GM19238 (cell line): ENCODE measurements around the gene TMEM98.
"Not testable (repeated sequence)": the region's sequence is repeated elsewhere in the genome, so short reads cannot be mapped to it uniquely, and the experiment has no call there.

Experiments used
- DNase-seq: peaks from one replicate; pipeline ENCODE4 v3.0.0; 2011; ENCODE audit warnings: low spot score; ENCODE audit not compliant: insufficient read length

The TMEM98 gene

DNA sequence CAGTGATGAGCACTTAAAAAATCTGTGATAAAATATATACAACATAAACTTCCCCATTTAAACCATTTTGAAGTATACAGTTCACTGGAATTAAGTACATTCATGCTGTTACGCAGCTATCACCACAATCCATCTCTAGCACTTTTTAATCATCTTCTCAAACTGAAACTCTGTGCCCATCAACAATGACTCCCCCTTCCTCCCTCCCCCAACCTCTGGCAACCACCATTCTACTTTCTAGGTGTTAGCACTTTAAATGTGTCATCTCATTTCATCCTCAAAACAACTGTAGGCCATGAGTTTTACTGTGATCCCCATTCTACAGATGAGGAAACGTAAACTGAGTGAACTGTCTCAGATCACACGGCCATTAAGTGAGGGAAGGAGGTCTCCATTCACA lies 13.8 kb upstream of the TMEM98 start:
- no peak for DNase-seq

GRCh38 chr17:32915245-32915644 lies 12.7 kb upstream of the TMEM98 start:
- no peak for DNase-seq

- no peak for DNase-seq
Measured at GRCh38 chr17:32916134-32916533, 11.8 kb upstream of the TMEM98 start.

DNA sequence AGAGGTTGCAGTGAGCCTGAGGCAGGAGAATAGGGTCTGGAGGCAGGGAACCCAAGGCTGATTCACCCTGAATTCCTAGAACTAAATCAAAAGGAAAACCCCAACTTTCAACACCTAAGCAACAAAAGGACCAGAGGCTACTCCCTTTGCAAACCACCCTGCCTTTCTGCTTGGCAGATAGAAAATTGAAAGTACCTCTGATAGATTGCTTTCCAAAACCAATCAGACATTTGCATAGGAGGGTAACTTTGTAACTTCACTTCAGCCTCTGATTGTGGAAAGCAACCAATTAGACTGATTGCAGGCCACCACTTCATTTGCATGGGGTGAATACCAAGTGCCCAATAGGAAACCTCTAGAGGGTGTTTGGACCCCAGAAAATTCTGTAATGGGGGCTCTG lies 10.9 kb upstream of the TMEM98 start:
- DNase-seq, result no peak

GRCh38 chr17:32917842-32918241 lies 10.1 kb upstream of the TMEM98 start:
- DNase-seq, result no peak

GRCh38 chr17:32919876-32920275 lies 8.1 kb upstream of the TMEM98 start:
- not testable (repeated sequence) for DNase-seq

- no peak for DNase-seq
Measured at GRCh38 chr17:32920293-32920692, 7.7 kb upstream of the TMEM98 start.

DNA sequence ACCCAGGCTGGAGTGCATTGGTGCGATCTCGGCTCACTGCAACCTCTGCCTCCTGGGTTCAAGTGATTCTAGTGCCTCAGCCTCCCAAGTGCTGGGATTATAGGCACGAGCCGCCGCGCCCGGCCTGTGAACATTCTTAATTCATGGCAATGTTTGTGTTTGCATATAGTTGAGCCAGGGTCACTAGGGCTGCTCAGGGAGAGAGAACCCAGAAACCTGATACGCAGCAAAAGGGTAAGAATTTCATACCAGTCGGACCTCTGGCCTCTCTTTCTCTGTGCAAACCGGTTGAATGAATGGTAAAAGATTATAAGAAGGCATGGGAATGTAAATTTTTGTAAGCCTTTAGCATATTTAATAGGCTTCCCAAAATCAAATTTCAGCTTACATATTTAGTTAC lies 6.9 kb upstream of the TMEM98 start:
- DNase-seq, result no peak

GRCh38 chr17:32923905-32924304 lies 4.0 kb upstream of the TMEM98 start:
- not testable (repeated sequence) for DNase-seq

DNA sequence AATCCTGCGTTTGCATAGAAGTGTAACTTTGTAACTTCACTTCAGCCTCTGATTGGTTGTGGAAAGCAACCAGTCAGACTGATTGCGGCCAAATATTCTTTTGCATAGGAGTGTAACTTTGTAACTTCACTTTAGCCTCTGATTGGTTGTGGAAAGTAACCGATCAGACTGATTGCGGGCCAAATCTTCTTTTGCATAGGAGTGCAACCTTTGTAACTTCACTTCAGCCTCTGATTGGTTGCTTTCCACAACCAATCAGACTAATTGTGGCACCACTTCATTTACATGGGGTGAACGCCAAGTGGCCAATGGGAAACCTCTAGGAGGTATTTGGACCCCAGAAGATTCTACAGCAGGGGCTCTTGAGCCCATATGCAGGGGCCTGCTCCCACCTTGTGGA lies 1.8 kb upstream of the TMEM98 start:
- no peak for DNase-seq

DNA sequence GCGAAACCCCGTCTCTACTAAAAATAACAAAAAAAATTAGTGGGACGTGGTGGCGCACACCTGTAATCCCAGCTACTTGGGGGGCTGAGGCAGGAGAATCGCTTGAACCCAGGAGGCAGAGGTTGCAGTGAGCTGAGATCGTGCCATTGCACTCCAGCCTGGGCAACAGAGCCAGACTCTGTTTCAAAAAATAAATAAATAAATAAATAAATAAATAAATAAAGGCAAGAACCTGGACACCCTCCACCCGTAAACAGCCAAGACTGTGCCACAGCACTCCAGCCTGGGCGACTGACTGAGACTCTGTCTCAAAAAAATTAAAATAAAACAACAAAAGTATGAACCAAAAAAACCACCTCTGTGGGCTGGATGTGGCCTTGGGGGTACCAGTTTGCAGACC lies 1.2 kb upstream of the TMEM98 start:
- DNase-seq, result not testable (repeated sequence)

DNA sequence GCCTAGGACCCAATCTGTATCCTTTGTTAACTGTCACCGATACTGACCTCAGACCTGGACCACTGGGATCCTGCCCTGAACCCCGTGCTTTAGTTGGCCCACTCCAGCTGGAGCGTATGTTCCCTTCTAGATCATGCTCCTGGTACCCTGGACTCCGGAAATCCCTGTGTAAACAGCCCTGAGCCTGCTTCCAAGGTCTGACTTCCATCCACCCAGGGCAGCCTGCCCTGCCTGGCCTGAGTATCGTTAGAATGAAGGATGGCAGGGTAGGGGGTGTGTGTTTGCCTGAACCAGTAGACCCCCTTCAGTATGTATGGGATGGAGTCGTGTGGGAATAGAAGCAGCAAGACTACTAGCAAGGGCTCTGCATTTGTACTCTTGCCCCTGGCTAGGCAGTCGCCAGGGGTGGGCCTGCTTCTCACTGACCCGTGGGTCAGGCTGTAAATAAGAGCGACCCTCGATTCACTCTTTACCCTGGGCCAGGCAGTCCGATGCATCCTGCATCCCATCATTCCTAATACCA lies 691 bp upstream of the TMEM98 start:
- DNase-seq, result no peak

DNA sequence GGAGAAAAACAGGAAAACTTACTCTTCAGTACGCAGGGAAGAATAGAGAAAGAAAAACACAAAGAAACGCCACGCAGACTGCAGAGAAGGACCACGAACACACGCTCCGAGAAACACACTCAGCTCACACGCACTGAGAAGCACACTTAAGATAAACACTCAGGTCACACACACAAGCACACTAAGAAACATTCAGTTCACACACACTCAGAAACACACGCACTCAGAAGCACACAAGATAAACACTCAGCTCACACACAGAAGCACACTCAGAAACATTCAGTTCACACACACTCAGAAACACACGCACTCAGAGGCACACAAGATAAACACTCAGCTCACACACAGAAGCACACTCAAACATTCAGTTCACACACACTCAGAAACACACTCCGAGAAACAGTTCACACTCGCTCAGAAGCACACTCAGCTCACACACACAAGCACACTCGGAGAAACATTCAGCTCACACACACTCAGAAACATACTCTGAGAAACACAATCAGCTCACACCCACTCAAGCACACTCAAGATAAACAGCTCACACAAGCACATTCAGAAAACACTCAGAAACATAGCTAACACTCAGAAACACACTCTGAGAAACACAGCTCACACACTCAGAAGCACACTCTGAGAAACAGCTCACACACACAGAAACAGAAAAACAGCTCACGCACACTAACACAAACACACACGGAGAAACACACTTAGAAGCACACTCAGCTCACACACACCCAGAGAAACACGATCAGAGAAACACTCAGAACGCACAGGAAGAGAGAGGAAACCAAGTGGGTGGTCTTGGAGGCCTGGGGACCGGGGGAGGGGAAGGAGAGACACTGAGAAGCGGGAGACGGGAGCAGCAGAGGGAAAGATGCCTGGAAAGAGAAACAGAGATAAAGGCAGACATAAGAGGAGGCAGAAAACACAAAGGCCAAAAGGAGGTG lies 908 bp downstream of the TMEM98 start:
- DNase-seq, result no peak

DNA sequence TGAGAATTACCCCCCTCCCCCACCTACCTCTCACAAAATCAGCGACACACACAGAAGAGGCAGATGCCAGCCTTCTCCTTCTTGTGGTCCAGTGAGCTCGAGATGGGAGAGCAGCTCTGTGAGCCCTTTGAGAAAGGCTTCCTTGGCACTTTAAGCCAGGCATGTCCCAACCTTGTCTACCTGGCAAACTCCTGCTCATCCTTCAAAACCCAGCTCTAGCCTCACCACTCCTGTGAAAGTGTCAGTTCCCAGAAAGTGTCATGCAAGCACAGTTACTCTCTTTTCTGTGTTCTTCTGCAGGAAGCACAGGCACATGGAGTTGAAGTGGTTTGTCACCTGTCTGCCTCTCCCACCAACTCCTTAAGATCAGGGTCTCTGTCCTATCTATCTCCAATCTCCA lies 1.6 kb downstream of the TMEM98 start:
- DNase-seq, result no peak

- DNase-seq, result no peak
Measured at GRCh38 chr17:32930512-32930911, 2.6 kb downstream of the TMEM98 start.

GRCh38 chr17:32931686-32932085 lies 3.7 kb downstream of the TMEM98 start:
- DNase-seq, result no peak

DNA sequence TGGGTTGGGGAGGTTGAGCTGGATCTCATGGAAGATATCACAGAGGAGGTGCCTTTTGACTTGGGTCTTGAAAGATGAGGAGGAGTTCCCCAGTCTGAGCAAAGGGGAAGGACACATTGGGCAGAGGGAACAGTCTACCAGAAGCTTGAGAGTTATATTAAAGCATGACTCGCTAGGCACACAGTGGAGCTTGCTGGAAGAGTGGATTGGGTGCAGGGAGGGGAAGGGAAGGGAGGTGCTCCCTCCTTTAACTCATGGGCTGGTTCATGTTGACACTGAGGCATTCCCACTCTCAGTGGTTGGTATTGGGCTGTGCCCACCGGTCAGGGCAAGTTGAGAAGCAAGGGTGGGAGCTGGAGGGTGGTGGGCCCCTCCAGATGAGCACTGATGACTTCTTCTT lies 5.9 kb downstream of the TMEM98 start:
- DNase-seq, result no peak

DNA sequence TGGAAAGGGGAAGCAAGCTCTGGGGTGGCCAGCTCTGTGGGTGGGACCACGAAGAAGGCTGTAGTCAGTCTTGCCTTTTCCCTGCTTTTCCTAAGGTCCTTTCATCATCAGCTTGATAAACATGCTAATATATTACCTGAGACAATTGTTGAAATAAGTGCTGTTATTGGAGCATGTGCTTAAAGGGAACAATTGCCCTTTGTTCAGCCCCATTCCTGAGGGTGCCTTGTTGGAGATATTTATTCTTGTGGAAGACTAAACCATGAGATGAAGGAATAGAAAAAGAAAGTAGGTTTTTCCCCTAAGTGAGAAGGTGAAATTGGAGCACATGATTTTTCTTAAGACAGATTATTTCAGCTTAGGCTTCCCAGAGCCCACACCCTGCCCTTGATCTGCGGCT lies 7.8 kb downstream of the TMEM98 start:
- no peak for DNase-seq

GRCh38 chr17:32936186-32936893 lies 8.4 kb downstream of the TMEM98 start:
- DNase-seq, result no peak

GRCh38 chr17:32936894-32937500 lies 9.0 kb downstream of the TMEM98 start:
- peak; percentile 51 for DNase-seq

- no peak for DNase-seq
Measured at GRCh38 chr17:32940706-32941390, 12.9 kb downstream of the TMEM98 start.
